Measurements from ENCODE around the gene PPP1R3C.

PPP1R3C gene

GRCh38 chr10:91632671-91633550 lies at the start of gene PPP1R3C:
TSS of gene PPP1R3C (minus strand) at chr10:91633071. CDS start at chr10:91632969, 102 bp downstream.
- peak; percentile 31 to 98 (median 88) for DNase-seq

- DNase-seq, result peak in 45 of 56 donors; percentile 10 to 80 (median 49)
Measured at GRCh38 chr10:91681361-91682276, 48.7 kb upstream of the PPP1R3C start.

- DNase-seq, result no peak
Measured at GRCh38 chr10:91680487-91680886, 47.6 kb upstream of the PPP1R3C start.

GRCh38 chr10:91679296-91679695 lies 46.4 kb upstream of the PPP1R3C start:
- no peak for DNase-seq

GRCh38 chr10:91677911-91678310 lies 45.0 kb upstream of the PPP1R3C start:
- DNase-seq, result no peak

GRCh38 chr10:91672021-91672608 lies 39.2 kb upstream of the PPP1R3C start:
- DNase-seq, result no peak

- no peak for DNase-seq
Measured at GRCh38 chr10:91668913-91669312, 36.0 kb upstream of the PPP1R3C start.

GRCh38 chr10:91665842-91666241 lies 33.0 kb upstream of the PPP1R3C start:
- no peak for DNase-seq

GRCh38 chr10:91664426-91664825 lies 31.6 kb upstream of the PPP1R3C start:
- DNase-seq, result no peak

- no peak for DNase-seq
Measured at GRCh38 chr10:91662993-91663392, 30.1 kb upstream of the PPP1R3C start.

- DNase-seq, result no peak
Measured at GRCh38 chr10:91653219-91653870, 20.5 kb upstream of the PPP1R3C start.

- no peak for DNase-seq
Measured at GRCh38 chr10:91652364-91652763, 19.5 kb upstream of the PPP1R3C start.

GRCh38 chr10:91643700-91644099 lies 10.8 kb upstream of the PPP1R3C start:
- no peak for DNase-seq

GRCh38 chr10:91642831-91643692 lies 10.2 kb upstream of the PPP1R3C start:
- no peak for DNase-seq

- DNase-seq, result no peak
Measured at GRCh38 chr10:91636892-91637291, 4.0 kb upstream of the PPP1R3C start.

- peak in 30 of 56 donors; percentile 4 to 80 (median 32) for DNase-seq
Measured at GRCh38 chr10:91635401-91636400, 2.8 kb upstream of the PPP1R3C start.

GRCh38 chr10:91634898-91635297 lies 2.0 kb upstream of the PPP1R3C start:
- no peak for DNase-seq

- DNase-seq, result no peak
Measured at GRCh38 chr10:91634246-91634645, 1.4 kb upstream of the PPP1R3C start.

GRCh38 chr10:91630625-91631024 lies 2.2 kb downstream of the PPP1R3C start:
- no peak for DNase-seq

Data from amygdala (tissue), 56 donors.